Panc1 (cell line): ENCODE data around the gene SH3BGR. TPM values are rescaled to one million over a fixed set of nuclear protein-coding genes. Genes with fewer than 3 reads are reported as not detected.

Source experiments
- ATAC-seq: fragments of 200-7000 bp; cut with Tn5 transposase; 2 replicates; pipeline ENCODE4 v1.9.1; 2020; ENCODE audit warnings: mild to moderate bottlenecking, moderate library complexity
- BruUV-seq: library from RNA; stranded (reverse); fragments of 400-500 nt; replicated peaks from 2 replicates; lab custom pipeline; 2021; lab: Mats Ljungman, UMichigan
- CTCF ChIA-PET: fragments of 300-600 bp; sonication (Branson Sonifier 250); formaldehyde crosslinking; loops from one replicate; lab custom pipeline; 2022; ENCODE audit warnings: antibody characterized with exemption; lab: Charles Lee
- POLR2A ChIA-PET: fragments of 300-600 bp; sonication (Branson Sonifier 250); formaldehyde crosslinking; loops from one replicate; lab custom pipeline; 2022; ENCODE audit warnings: antibody characterized with exemption; lab: Charles Lee
- DNase-seq: peaks from one replicate; pipeline ENCODE4 v3.0.0-alpha.2; 2010; ENCODE audit warnings: low read depth, low spot score
- H3K27ac ChIP-seq: 2 replicates; pipeline ENCODE4 v1.5.1; 2011; ENCODE audit warnings: mild to moderate bottlenecking, low read length, inconsistent platforms
- H3K27me3 ChIP-seq: fragments of 200-500 bp; sonication (Bioruptor generic); 2 replicates; pipeline ENCODE4 v1.6.0; 2014; ENCODE audit warnings: low read length, inconsistent platforms; ENCODE audit not compliant: control insufficient read depth, insufficient read depth
- H3K36me3 ChIP-seq: fragments of 200-500 bp; sonication (Bioruptor generic); 2 replicates; pipeline ENCODE4 v1.5.1; 2014; ENCODE audit warnings: inconsistent platforms, mild to moderate bottlenecking, low read length, moderate library complexity; ENCODE audit not compliant: control insufficient read depth, insufficient read depth
- H3K4me1 ChIP-seq: 2 replicates; pipeline ENCODE4 v1.5.1; 2011; ENCODE audit warnings: inconsistent platforms, mild to moderate bottlenecking, low read length, moderate library complexity; ENCODE audit not compliant: control insufficient read depth, insufficient read depth
- H3K4me3 ChIP-seq, 2 experiments: 2 replicates each; pipeline ENCODE4 v1.5.1; 2011 to 2012; ENCODE audit warnings: low read depth in 2 of 2, low read length in 2 of 2, mild to moderate bottlenecking in 2 of 2, inconsistent platforms in 1 of 2, moderate library complexity in 1 of 2
- H3K9me3 ChIP-seq: fragments of 200-500 bp; sonication (Bioruptor generic); 2 replicates; pipeline ENCODE4 v1.5.1; 2014; ENCODE audit warnings: low read depth, mild to moderate bottlenecking, inconsistent platforms, low read length, moderate library complexity; ENCODE audit not compliant: control insufficient read depth, insufficient read depth
- POLR2AphosphoS5 ChIP-seq: IDR thresholded peaks from 2 replicates; pipeline ENCODE4 v1.6.1; 2012; ENCODE audit warnings: mild to moderate bottlenecking, low read depth, low read length, moderate library complexity
- SIN3A ChIP-seq: IDR thresholded peaks from 2 replicates; pipeline ENCODE4 v1.6.1; 2012; ENCODE audit warnings: low read depth, mild to moderate bottlenecking, low read length, moderate library complexity, borderline replicate concordance; ENCODE audit not compliant: insufficient read depth
- TCF7L2 ChIP-seq: IDR thresholded peaks from 2 replicates; pipeline ENCODE4 v1.6.1; 2011; ENCODE audit warnings: mild to moderate bottlenecking, low read depth, low read length, inconsistent platforms
- in situ Hi-C: cut with HindIII; loops from 2 replicates; pipeline ENCODE4 v1.10.0; 2016; ENCODE audit warnings: low sequenced_read_pairs, low pct_unique_long_range_greater_than_20kb
- intact Hi-C: fragments of 100-400 bp; cut with micrococcal nuclease; formaldehyde crosslinking; loops from one replicate; pipeline ENCODE4 v1.10.0; 2022; ENCODE audit not compliant: unreplicated experiment
- total RNA-seq: library from RNA; stranded (reverse); gene quantifications from one replicate; pipeline ENCODE4 v1.2.1, GENCODE V29; 2021; ENCODE audit not compliant: unreplicated experiment
- TF ChIP-seq, protein P1 (sequence below): fragments of 450-650 bp; IDR thresholded peaks from 2 replicates; pipeline ENCODE4 v1.5.1; 2017; ENCODE audit warnings: mild to moderate bottlenecking
- TF ChIP-seq, protein P2 (sequence below), 2 experiments: IDR thresholded peaks; 2 replicates each; pipeline ENCODE4 v1.6.1; 2011 to 2012; ENCODE audit warnings: low read depth in 2 of 2, control low read depth in 1 of 2, low read length in 1 of 2, mild to moderate bottlenecking in 1 of 2, moderate library complexity in 1 of 2; ENCODE audit not compliant: insufficient read depth in 1 of 2

The SH3BGR gene
- total RNA-seq, 1 experiment from 2014 or later, result 1.7 TPM

DNA sequence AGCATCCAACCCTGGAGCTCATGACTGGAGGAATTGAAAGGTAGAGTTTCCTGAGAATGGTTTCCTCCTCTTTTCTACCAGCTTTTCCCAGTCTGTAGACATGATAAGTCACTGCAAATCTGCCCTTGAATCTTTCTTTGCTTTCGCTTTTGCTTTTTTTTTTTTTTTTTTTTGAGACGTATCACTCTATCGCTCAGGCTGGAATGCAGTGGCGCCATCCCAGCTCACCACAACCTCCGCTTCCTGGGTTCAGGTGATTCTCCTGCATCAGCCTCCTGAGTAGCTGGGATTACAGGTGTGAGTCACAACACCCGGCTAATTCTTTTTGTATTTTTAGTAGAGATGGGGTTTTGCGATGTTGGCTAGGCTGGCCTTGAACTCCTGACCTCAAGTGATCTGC lies 4.5 kb upstream of the SH3BGR start:
- TF ChIP-seq, protein P1, sequence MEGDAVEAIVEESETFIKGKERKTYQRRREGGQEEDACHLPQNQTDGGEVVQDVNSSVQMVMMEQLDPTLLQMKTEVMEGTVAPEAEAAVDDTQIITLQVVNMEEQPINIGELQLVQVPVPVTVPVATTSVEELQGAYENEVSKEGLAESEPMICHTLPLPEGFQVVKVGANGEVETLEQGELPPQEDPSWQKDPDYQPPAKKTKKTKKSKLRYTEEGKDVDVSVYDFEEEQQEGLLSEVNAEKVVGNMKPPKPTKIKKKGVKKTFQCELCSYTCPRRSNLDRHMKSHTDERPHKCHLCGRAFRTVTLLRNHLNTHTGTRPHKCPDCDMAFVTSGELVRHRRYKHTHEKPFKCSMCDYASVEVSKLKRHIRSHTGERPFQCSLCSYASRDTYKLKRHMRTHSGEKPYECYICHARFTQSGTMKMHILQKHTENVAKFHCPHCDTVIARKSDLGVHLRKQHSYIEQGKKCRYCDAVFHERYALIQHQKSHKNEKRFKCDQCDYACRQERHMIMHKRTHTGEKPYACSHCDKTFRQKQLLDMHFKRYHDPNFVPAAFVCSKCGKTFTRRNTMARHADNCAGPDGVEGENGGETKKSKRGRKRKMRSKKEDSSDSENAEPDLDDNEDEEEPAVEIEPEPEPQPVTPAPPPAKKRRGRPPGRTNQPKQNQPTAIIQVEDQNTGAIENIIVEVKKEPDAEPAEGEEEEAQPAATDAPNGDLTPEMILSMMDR, result no peak
- no peak for TF ChIP-seq TCF7L2
- no peak for TF ChIP-seq POLR2AphosphoS5
- TF ChIP-seq, protein P2, sequence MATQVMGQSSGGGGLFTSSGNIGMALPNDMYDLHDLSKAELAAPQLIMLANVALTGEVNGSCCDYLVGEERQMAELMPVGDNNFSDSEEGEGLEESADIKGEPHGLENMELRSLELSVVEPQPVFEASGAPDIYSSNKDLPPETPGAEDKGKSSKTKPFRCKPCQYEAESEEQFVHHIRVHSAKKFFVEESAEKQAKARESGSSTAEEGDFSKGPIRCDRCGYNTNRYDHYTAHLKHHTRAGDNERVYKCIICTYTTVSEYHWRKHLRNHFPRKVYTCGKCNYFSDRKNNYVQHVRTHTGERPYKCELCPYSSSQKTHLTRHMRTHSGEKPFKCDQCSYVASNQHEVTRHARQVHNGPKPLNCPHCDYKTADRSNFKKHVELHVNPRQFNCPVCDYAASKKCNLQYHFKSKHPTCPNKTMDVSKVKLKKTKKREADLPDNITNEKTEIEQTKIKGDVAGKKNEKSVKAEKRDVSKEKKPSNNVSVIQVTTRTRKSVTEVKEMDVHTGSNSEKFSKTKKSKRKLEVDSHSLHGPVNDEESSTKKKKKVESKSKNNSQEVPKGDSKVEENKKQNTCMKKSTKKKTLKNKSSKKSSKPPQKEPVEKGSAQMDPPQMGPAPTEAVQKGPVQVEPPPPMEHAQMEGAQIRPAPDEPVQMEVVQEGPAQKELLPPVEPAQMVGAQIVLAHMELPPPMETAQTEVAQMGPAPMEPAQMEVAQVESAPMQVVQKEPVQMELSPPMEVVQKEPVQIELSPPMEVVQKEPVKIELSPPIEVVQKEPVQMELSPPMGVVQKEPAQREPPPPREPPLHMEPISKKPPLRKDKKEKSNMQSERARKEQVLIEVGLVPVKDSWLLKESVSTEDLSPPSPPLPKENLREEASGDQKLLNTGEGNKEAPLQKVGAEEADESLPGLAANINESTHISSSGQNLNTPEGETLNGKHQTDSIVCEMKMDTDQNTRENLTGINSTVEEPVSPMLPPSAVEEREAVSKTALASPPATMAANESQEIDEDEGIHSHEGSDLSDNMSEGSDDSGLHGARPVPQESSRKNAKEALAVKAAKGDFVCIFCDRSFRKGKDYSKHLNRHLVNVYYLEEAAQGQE (IDR thresholded peaks at IDR 0.05; ENCODE audit: insufficient read depth in 1 of 2, low read depth in 2 of 2, low read length in 1 of 2), result no peak
- no peak for TF ChIP-seq SIN3A
- no peaks in the 10 kb centered on the region for H3K9me3 ChIP-seq
- H3K36me3 ChIP-seq, result no peaks in the 10 kb centered on the region; the same call in 1 of the 2 replicates
- ChIA-PET CTCF (interaction anchor here (0.6 kb wide), 1 partner anchor 585 kb away, joined by 5 read pairs; no protein-coding TSS in a partner anchor), POLR2A (no interaction called here)
- H3K27me3 ChIP-seq, result no peaks in the 10 kb centered on the region
- no peak overlapping the region for H3K4me3 ChIP-seq
- intact Hi-C loops, result no loop called here
- in situ Hi-C loops, result no loop called here
- peaks cover 5% of the 10 kb centered on the region for H3K4me1 ChIP-seq
- H3K27ac ChIP-seq, result no peak overlapping the region
- DNase-seq (no peak), ATAC-seq (no peak)
- BruUV-seq, result no TSS peak

DNA sequence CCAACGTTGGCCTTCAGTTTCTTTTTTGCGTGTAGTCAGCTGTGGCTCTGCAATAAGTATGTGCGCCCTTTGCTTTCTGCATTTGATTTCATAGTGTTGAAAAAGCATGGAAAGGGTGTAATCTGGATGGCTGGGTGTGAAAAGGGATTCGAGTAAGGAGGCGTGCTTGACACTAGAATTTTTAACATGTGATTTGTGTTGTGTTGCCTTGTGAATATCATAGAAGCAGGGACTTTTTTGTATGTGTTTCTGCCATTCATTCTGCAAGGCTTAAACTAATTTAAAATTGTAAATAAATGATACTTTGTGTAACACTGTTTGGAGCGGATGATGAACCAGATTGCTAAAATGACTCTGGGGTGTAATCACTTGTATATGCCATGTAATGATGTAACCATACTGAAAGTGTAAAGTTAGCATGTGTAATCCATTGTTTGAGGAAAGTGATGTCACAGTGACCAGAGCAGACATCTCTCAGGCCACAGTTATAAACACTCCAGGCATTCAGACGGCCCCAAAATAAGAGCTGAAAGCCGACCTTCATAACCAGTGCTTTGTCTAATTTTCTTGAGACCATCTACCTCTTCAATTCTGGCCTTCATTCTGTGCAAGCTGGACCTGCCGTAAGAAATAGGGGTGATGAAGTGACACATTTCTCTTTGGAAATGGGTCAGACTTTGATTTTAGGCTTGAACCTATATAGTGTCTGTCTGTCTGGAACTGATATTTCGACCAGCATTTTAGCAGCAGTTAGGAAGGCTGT lies 618 bp downstream of the SH3BGR start:
- no peaks in the 10 kb centered on the region for H3K4me1 ChIP-seq
- intact Hi-C loops (no loop called here), in situ Hi-C loops (no loop called here)
- ChIA-PET POLR2A (no interaction called here), CTCF (no interaction called here)
- ATAC-seq, result no peak
- H3K4me3 ChIP-seq, result no peak overlapping the region
- TF ChIP-seq TCF7L2, result no peak
- TF ChIP-seq, protein P1, result no peak
- TF ChIP-seq, protein P2 (IDR thresholded peaks at IDR 0.05; ENCODE audit: insufficient read depth in 1 of 2, low read depth in 2 of 2, low read length in 1 of 2), result no peak
- TF ChIP-seq SIN3A, result no peak
- no peak for TF ChIP-seq POLR2AphosphoS5
- peak; percentile 45 for DNase-seq
- no TSS peak for BruUV-seq
- no peaks in the 10 kb centered on the region for H3K9me3 ChIP-seq
- no peaks in the 10 kb centered on the region for H3K27me3 ChIP-seq
- no peaks in the 10 kb centered on the region; the same call in 1 of the 2 replicates for H3K36me3 ChIP-seq
- H3K27ac ChIP-seq, result no peak overlapping the region
